OCI-LY1 (cell line): ENCODE measurements around the gene CDC42.

ENCODE experiments used
- H2AFZ ChIP-seq: fragments of 200-600 bp; sonication (generic), shearing (Covaris generic); 2 replicates; pipeline ENCODE4 v1.6.0; 2014; ENCODE audit warnings: antibody characterized with exemption, mild to moderate bottlenecking, low read length
- H3F3A ChIP-seq: fragments of 200-600 bp; sonication (generic), shearing (Covaris generic); 2 replicates; pipeline ENCODE4 v1.6.0; 2014; ENCODE audit warnings: mild to moderate bottlenecking, antibody characterized with exemption, low read length, moderate library complexity; ENCODE audit not compliant: insufficient read depth
- H3K27ac ChIP-seq: fragments of 200-600 bp; sonication (generic); 2 replicates; pipeline ENCODE4 v1.5.1; 2014; ENCODE audit warnings: low read length, mixed run types, mild to moderate bottlenecking, low read depth; ENCODE audit not compliant: poor library complexity, severe bottlenecking
- H3K27me3 ChIP-seq: fragments of 200-600 bp; sonication (generic); 2 replicates; pipeline ENCODE4 v1.6.0; 2014; ENCODE audit warnings: antibody characterized with exemption, mild to moderate bottlenecking, low read length, moderate library complexity; ENCODE audit not compliant: insufficient read depth
- H3K36me3 ChIP-seq: fragments of 200-600 bp; sonication (generic); 2 replicates; pipeline ENCODE4 v1.6.1; 2014; ENCODE audit warnings: mild to moderate bottlenecking, antibody characterized with exemption, low read length, moderate library complexity, mixed read lengths; ENCODE audit not compliant: insufficient read depth
- H3K4me1 ChIP-seq: fragments of 200-600 bp; sonication (generic); 2 replicates; pipeline ENCODE4 v1.5.1; 2014; ENCODE audit warnings: mild to moderate bottlenecking, low read length, moderate library complexity; ENCODE audit not compliant: insufficient read depth, severe bottlenecking
- H3K4me2 ChIP-seq: fragments of 200-600 bp; sonication (generic), shearing (Covaris generic); 2 replicates; pipeline ENCODE4 v1.6.1; 2014; ENCODE audit warnings: low read length
- H3K4me3 ChIP-seq: fragments of 200-600 bp; sonication (generic); 2 replicates; pipeline ENCODE4 v1.5.1; 2014; ENCODE audit warnings: low read length, low read depth, mild to moderate bottlenecking, mixed read lengths; ENCODE audit not compliant: poor library complexity, severe bottlenecking
- H3K79me2 ChIP-seq: fragments of 200-600 bp; shearing (Covaris generic); 2 replicates; pipeline ENCODE4 v1.6.1; 2016; ENCODE audit warnings: mixed run types, low read length, mixed read lengths; ENCODE audit not compliant: insufficient read depth
- H3K9ac ChIP-seq: fragments of 200-600 bp; sonication (generic), shearing (Covaris generic); 2 replicates; pipeline ENCODE4 v1.6.1; 2014; ENCODE audit warnings: mild to moderate bottlenecking, low read length, mixed read lengths
- H3K9me2 ChIP-seq: fragments of 200-600 bp; sonication (generic), shearing (Covaris generic); 2 replicates; pipeline ENCODE4 v1.6.1; 2014; ENCODE audit warnings: low read depth, mild to moderate bottlenecking, low read length, mixed read lengths
- H3K9me3 ChIP-seq: fragments of 200-600 bp; shearing (Covaris generic); 2 replicates; pipeline ENCODE4 v1.6.1; 2014; ENCODE audit warnings: low read length, mixed read lengths
- H4K20me1 ChIP-seq: fragments of 200-600 bp; sonication (generic), shearing (Covaris generic); 2 replicates; pipeline ENCODE4 v1.6.0; 2016; ENCODE audit warnings: mild to moderate bottlenecking, low read length; ENCODE audit not compliant: insufficient read depth
- CTCF ChIP-seq: fragments of 200-600 bp; sonication (generic), shearing (Covaris generic); IDR thresholded peaks from 2 replicates; pipeline ENCODE4 v1.5.1; 2017; ENCODE audit warnings: mild to moderate bottlenecking, antibody characterized with exemption, low read length, moderate library complexity, mixed read lengths
- EZH2 ChIP-seq: fragments of 200-600 bp; sonication (generic), shearing (Covaris generic); IDR thresholded peaks from 2 replicates; pipeline ENCODE4 v1.8.0; 2017; ENCODE audit warnings: borderline replicate concordance, mixed run types, mild to moderate bottlenecking, antibody characterized with exemption, low read length, moderate library complexity, mixed read lengths

CDC42 gene

GRCh38 chr1:22127248-22127647 lies 74.7 kb downstream of the CDC42 start:
- H3K27me3 ChIP-seq = 0 out of 2 replicates have a peak, but pooled peaks cover 14% of the 10 kb centered on the region
- no peak overlapping the region for H3K27ac ChIP-seq
- no peak overlapping the region for H2AFZ ChIP-seq
- no peaks in the 10 kb centered on the region for H3K4me1 ChIP-seq
- H3K9ac ChIP-seq = no peak overlapping the region
- TF ChIP-seq CTCF = no peak
- no peak for TF ChIP-seq EZH2
- no peaks in the 10 kb centered on the region for H3K79me2 ChIP-seq
- no peaks in the 10 kb centered on the region for H3K9me2 ChIP-seq
- no peak overlapping the region for H3K4me2 ChIP-seq
- H4K20me1 ChIP-seq = no peaks in the 10 kb centered on the region
- H3K36me3 ChIP-seq = no peaks in the 10 kb centered on the region
- no peaks in the 10 kb centered on the region for H3K9me3 ChIP-seq
- no peak overlapping the region for H3K4me3 ChIP-seq
- no peaks in the 10 kb centered on the region for H3F3A ChIP-seq

- Histone ChIP-seq H4K20me1 (no peaks in the 10 kb centered on the region), H3K27me3 (0 out of 2 replicates have a peak, but pooled peaks cover 14% of the 10 kb centered on the region), H3K27ac (no peak overlapping the region), H3K9me2 (no peaks in the 10 kb centered on the region), H3K36me3 (no peaks in the 10 kb centered on the region), H3K4me1 (no peaks in the 10 kb centered on the region), H3K4me3 (no peak overlapping the region), H3F3A (no peaks in the 10 kb centered on the region), H3K4me2 (no peak overlapping the region), H3K9ac (no peak overlapping the region), H3K9me3 (no peaks in the 10 kb centered on the region), H2AFZ (no peak overlapping the region), H3K79me2 (no peaks in the 10 kb centered on the region)
- TF ChIP-seq EZH2 (no peak), CTCF (no peak)
These were observed 75.2 kb downstream of the CDC42 start for GRCh38 chr1:22127731-22128130.

GRCh38 chr1:22128392-22128791 lies 75.9 kb downstream of the CDC42 start:
- Histone ChIP-seq H2AFZ (no peak overlapping the region), H3K9ac (no peak overlapping the region), H3K4me2 (no peak overlapping the region), H3K4me1 (no peaks in the 10 kb centered on the region), H3K27me3 (peaks cover 14% of the 10 kb centered on the region; the same call in 1 of the 2 replicates), H3K9me2 (no peaks in the 10 kb centered on the region), H3K36me3 (no peaks in the 10 kb centered on the region), H3K4me3 (no peak overlapping the region), H3K79me2 (no peaks in the 10 kb centered on the region), H4K20me1 (no peaks in the 10 kb centered on the region), H3K9me3 (no peaks in the 10 kb centered on the region), H3F3A (no peaks in the 10 kb centered on the region), H3K27ac (no peak overlapping the region)
- no peak for TF ChIP-seq EZH2
- no peak for TF ChIP-seq CTCF
